ENCODE results near the gene HCFC1R1.

DNA sequence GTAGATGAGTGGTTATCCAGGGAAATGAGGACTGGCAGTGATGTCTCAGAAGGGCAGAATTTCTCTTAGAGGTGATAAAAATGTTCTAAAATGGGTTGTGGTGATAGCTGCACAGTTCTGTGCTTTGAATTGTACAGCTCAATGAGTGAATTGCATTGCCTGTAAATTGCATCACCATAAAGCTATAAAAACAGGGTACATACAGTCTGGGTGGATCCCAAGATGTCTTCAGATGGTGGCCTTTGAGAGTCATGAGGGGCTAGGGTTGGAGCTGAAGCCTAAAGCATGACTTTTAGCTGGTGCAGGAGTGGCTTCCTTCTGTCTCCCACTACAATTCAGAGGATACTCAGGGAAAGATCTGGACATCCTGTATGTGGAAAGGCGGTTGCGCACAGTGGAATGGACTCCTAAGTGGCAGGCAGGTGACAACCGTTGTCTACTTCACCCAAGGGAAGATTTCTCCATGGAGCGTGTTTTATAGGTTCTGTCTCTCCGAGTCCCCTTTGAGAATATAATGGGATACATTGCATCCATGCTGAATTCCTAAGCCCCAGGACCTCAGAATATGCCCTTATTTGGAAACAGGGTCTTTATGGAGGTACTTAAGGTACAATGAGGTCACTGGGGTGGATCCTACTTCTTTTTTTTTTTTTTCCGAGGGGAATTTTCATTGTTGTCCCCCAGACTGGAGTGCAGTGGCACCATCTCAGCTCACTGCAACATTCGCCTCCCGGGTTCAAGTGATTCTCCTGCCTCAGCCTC is 40.1 kb upstream of the HCFC1R1 start:
- TF ChIP-seq, protein P1, sequence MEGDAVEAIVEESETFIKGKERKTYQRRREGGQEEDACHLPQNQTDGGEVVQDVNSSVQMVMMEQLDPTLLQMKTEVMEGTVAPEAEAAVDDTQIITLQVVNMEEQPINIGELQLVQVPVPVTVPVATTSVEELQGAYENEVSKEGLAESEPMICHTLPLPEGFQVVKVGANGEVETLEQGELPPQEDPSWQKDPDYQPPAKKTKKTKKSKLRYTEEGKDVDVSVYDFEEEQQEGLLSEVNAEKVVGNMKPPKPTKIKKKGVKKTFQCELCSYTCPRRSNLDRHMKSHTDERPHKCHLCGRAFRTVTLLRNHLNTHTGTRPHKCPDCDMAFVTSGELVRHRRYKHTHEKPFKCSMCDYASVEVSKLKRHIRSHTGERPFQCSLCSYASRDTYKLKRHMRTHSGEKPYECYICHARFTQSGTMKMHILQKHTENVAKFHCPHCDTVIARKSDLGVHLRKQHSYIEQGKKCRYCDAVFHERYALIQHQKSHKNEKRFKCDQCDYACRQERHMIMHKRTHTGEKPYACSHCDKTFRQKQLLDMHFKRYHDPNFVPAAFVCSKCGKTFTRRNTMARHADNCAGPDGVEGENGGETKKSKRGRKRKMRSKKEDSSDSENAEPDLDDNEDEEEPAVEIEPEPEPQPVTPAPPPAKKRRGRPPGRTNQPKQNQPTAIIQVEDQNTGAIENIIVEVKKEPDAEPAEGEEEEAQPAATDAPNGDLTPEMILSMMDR (IDR thresholded peaks at IDR 0.05), result no peak
- no peak for TF ChIP-seq EZH2 (IDR thresholded peaks at IDR 0.05; ENCODE audit: borderline replicate concordance, insufficient read depth, low read depth, low read length, poor library complexity, severe bottlenecking)
